DOHH2 (cell line): ENCODE data around the gene TP53AIP1.

Experiments used
- CTCF ChIP-seq: fragments of 200-600 bp; sonication (generic); IDR thresholded peaks from one replicate; pipeline ENCODE4 v1.5.1; 2014; ENCODE audit warnings: antibody characterized with exemption, mild to moderate bottlenecking, low read depth, low read length; ENCODE audit not compliant: poor library complexity, severe bottlenecking
- EZH2phosphoT487 ChIP-seq: fragments of 200-600 bp; sonication (generic); IDR thresholded peaks from 2 replicates; pipeline ENCODE4 v1.6.1; 2017; ENCODE audit warnings: borderline replicate concordance, mild to moderate bottlenecking, antibody characterized with exemption, low read length, moderate library complexity, mixed read lengths

- TF ChIP-seq CTCF, result no peak
- TF ChIP-seq EZH2phosphoT487, result no peak
These were observed 3.1 kb downstream of the TP53AIP1 start for GRCh38 chr11:128939591-128939990.
